ENCODE data around the gene C19orf33. TPM values are rescaled to one million over a fixed set of nuclear protein-coding genes. Genes with fewer than 3 reads are reported as not detected.

Gene C19orf33
- polyA plus RNA-seq, 1 donor (not counting 4 experiments of a cell fraction or from before 2014, with no cell fraction given) = 366 TPM

DNA sequence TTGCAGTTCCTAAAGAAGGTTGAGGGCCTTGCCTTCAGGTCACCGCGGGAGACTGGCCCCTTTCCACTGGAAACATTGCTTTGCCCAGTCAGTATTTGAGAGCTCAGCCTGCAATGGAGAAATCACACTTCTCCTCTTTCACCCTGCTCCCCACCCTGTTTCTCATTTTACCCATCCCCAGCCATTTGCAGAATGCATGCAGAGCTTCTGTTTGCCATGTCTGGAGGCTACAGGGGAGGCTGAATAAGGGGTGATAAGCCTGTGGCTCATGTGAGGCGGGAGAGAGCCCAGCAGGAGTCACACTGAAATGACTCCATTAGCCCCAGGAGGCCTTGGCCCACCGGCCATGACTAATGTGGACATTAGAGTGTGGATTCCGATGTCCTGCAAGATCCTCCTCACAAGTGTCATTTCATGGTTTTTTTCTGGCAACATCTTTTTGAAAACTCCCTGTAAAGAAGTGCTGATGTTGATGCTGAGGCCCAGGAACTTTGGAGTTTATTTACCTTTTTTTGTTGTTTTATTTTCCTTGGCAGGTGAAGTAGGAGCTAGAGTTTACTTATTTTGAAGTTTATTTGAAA is 33.4 kb upstream of the C19orf33 start:
- Histone ChIP-seq H3K4me1 (ENCODE audit: control insufficient read depth, extremely low read depth, insufficient read depth, low read length) (peaks cover 32% of the 10 kb centered on the region), H3K27me3 (ENCODE audit: control insufficient read depth, extremely low read depth, insufficient read depth, low read length) (no peaks in the 10 kb centered on the region), H3K27ac (ENCODE audit: control insufficient read depth, insufficient read depth, low read length) (no peak overlapping the region), H3K4me2 (ENCODE audit: control insufficient read depth, extremely low read depth, insufficient read depth, low read depth, low read length) (no peak overlapping the region), H3K36me3 (ENCODE audit: control insufficient read depth in 2 of 2, extremely low read depth in 1 of 2, insufficient read depth in 2 of 2, low read length in 2 of 2) (peaks cover 9 to 29% of the 10 kb centered on the region in 2 experiments), H4K20me1 (ENCODE audit: control insufficient read depth, extremely low read depth, insufficient read depth, low read length) (peaks cover 45% of the 10 kb centered on the region), H3K9me3 (ENCODE audit: control insufficient read depth, low read depth, low read length) (no peaks in the 10 kb centered on the region), H2AFZ (ENCODE audit: control insufficient read depth, low read length) (no peak overlapping the region), H3K9me1 (ENCODE audit: control insufficient read depth, extremely low read depth, insufficient read depth, low read length) (peaks cover 8% of the 10 kb centered on the region), H3K79me2 (ENCODE audit: control insufficient read depth, insufficient read depth, low read length) (peaks cover 99% of the 10 kb centered on the region), H3K9ac (ENCODE audit: control insufficient read depth, extremely low read depth, insufficient read depth, low read length) (no peak overlapping the region), H3K4me3 (ENCODE audit: control insufficient read depth in 2 of 3, extremely low read depth in 1 of 3, insufficient read depth in 2 of 3, low read depth in 1 of 3, low read length in 3 of 3) (no peak overlapping the region)
- TF ChIP-seq, protein P1, sequence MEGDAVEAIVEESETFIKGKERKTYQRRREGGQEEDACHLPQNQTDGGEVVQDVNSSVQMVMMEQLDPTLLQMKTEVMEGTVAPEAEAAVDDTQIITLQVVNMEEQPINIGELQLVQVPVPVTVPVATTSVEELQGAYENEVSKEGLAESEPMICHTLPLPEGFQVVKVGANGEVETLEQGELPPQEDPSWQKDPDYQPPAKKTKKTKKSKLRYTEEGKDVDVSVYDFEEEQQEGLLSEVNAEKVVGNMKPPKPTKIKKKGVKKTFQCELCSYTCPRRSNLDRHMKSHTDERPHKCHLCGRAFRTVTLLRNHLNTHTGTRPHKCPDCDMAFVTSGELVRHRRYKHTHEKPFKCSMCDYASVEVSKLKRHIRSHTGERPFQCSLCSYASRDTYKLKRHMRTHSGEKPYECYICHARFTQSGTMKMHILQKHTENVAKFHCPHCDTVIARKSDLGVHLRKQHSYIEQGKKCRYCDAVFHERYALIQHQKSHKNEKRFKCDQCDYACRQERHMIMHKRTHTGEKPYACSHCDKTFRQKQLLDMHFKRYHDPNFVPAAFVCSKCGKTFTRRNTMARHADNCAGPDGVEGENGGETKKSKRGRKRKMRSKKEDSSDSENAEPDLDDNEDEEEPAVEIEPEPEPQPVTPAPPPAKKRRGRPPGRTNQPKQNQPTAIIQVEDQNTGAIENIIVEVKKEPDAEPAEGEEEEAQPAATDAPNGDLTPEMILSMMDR (optimal IDR thresholded peaks at IDR 0.05 in 1 of 3, IDR thresholded peaks at IDR 0.05 in 1 of 3, conservative IDR thresholded peaks at IDR 0.05 in 1 of 3; ENCODE audit: extremely low read depth in 1 of 3, insufficient read depth in 2 of 3, low read length in 3 of 3) = no peak
- TF ChIP-seq EZH2 (IDR thresholded peaks at IDR 0.05; ENCODE audit: low read length) = no peak
- FAIRE-seq (no peak), DNase-seq (ENCODE audit: low read depth, low spot score) (no peak)
- dilution Hi-C loops (cut with MboI; ENCODE audit: extremely low pct_ligation_motif_present, low sequenced_read_pairs) = no loop called here

DNA sequence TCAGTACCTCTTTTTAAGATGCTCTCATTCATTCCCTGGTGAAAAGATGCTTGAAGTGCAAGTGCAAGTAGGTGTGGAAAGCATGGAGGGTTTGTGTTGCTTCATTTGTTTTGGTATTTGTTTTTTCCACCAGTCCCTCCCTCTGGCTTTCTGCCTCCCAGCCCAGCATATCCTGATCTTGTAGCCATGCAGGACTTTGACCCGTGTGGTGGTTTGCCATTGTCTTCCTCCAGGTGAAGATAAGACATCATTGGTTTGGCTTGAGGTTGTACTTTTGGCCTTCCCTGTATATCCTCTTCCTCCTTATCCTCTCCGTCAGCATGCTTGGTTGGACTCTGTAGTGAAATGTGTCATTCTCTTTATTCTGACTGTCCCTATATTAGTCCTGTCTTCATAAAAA is 30.6 kb upstream of the C19orf33 start:
- TF ChIP-seq, protein P1 (optimal IDR thresholded peaks at IDR 0.05 in 1 of 3, IDR thresholded peaks at IDR 0.05 in 1 of 3, conservative IDR thresholded peaks at IDR 0.05 in 1 of 3; ENCODE audit: extremely low read depth in 1 of 3, insufficient read depth in 2 of 3, low read length in 3 of 3) = no peak
- TF ChIP-seq EZH2 (IDR thresholded peaks at IDR 0.05; ENCODE audit: low read length) = no peak
- H3K4me1 ChIP-seq (ENCODE audit: control insufficient read depth, extremely low read depth, insufficient read depth, low read length) = peaks cover 28% of the 10 kb centered on the region
- peaks cover 97% of the 10 kb centered on the region for H3K79me2 ChIP-seq (ENCODE audit: control insufficient read depth, insufficient read depth, low read length)
- no peak overlapping the region for H3K27ac ChIP-seq (ENCODE audit: control insufficient read depth, insufficient read depth, low read length)
- dilution Hi-C loops (cut with MboI; ENCODE audit: extremely low pct_ligation_motif_present, low sequenced_read_pairs) = no loop called here
- peaks cover 14 to 28% of the 10 kb centered on the region in 2 experiments for H3K36me3 ChIP-seq (ENCODE audit: control insufficient read depth in 2 of 2, extremely low read depth in 1 of 2, insufficient read depth in 2 of 2, low read length in 2 of 2)
- H3K27me3 ChIP-seq (ENCODE audit: control insufficient read depth, extremely low read depth, insufficient read depth, low read length) = no peaks in the 10 kb centered on the region
- H3K4me2 ChIP-seq (ENCODE audit: control insufficient read depth, extremely low read depth, insufficient read depth, low read depth, low read length) = no peak overlapping the region
- H3K9me3 ChIP-seq (ENCODE audit: control insufficient read depth, low read depth, low read length) = no peaks in the 10 kb centered on the region
- DNase-seq (ENCODE audit: low read depth, low spot score) (no peak), FAIRE-seq (no peak)
- peaks cover 44% of the 10 kb centered on the region for H4K20me1 ChIP-seq (ENCODE audit: control insufficient read depth, extremely low read depth, insufficient read depth, low read length)
- H3K9me1 ChIP-seq (ENCODE audit: control insufficient read depth, extremely low read depth, insufficient read depth, low read length) = peaks cover 5% of the 10 kb centered on the region
- H3K4me3 ChIP-seq (ENCODE audit: control insufficient read depth in 2 of 3, extremely low read depth in 1 of 3, insufficient read depth in 2 of 3, low read depth in 1 of 3, low read length in 3 of 3) = no peak overlapping the region
- H2AFZ ChIP-seq (ENCODE audit: control insufficient read depth, low read length) = no peak overlapping the region
- no peak overlapping the region for H3K9ac ChIP-seq (ENCODE audit: control insufficient read depth, extremely low read depth, insufficient read depth, low read length)

Data from keratinocyte (primary cell).